Hepatocyte (in vitro differentiated cells): Measurements from ENCODE around the gene HTD2.

Experiments used
- CTCF ChIP-seq: fragments of 200-600 bp; sonication (generic); IDR thresholded peaks from 2 replicates; pipeline ENCODE4 v1.5.1; 2016; ENCODE audit warnings: antibody characterized with exemption, mild to moderate bottlenecking; ENCODE audit not compliant: poor library complexity
- EZH2 ChIP-seq: fragments of 200-600 bp; sonication (generic); IDR thresholded peaks from 2 replicates; pipeline ENCODE4 v1.6.1; 2016; ENCODE audit warnings: antibody characterized with exemption, mild to moderate bottlenecking, borderline replicate concordance

GRCh38 chr3:58299075-58299474 lies 7.2 kb upstream of the HTD2 start:
- no peak for TF ChIP-seq CTCF
- TF ChIP-seq EZH2 = no peak
